K562 (cell line): Measurements from ENCODE around the gene DPH5. TPM values are rescaled to one million over a fixed set of nuclear protein-coding genes. Genes with fewer than 3 reads are reported as not detected.

Experiments used
- ATAC-seq: fragments of 200-7000 bp; cut with Tn5 transposase; 3 replicates; pipeline ENCODE4 v1.9.1; 2020; ENCODE audit warnings: moderate library complexity
- BruUV-seq: library from RNA; stranded (reverse); fragments of 400-500 nt; replicated peaks from 2 replicates; lab custom pipeline; 2021; lab: Mats Ljungman, UMichigan
- CTCF ChIA-PET: fragments of 300-600 bp; formaldehyde crosslinking; extraction: SDS; loops from one replicate; lab custom pipeline; 2021; ENCODE audit warnings: low intra/inter-chr PET ratio; lab: Yijun Ruan, JAX
- POLR2A ChIA-PET: fragments of 300-600, 350-650 bp; sonication (Branson Sonifier 250); formaldehyde crosslinking; extraction: SDS; loops from one replicate; lab custom pipeline; 2021; ENCODE audit warnings: antibody characterized with exemption, inconsistent platforms; lab: Yijun Ruan, JAX
- DNase-seq, 4 experiments: peaks; one replicate each; pipeline versions ENCODE4 v3.0.0 to v3.0.0-alpha.2; 2011 to 2018; ENCODE audit warnings: low spot score in 3 of 4, mixed read lengths in 3 of 4; ENCODE audit errors: extremely low read depth in 1 of 4
- FAIRE-seq: peaks from 2 replicates; lab custom pipeline; 2011; peaks lifted over from hg19 to GRCh38; lab: Jason Lieb, UNC
- H2AFZ ChIP-seq: 2 replicates; pipeline ENCODE4 v1.6.0; 2011; ENCODE audit warnings: low read depth, low read length, control low read depth, inconsistent platforms
- H3K27ac ChIP-seq: fragments of 200-600 bp; 3 replicates; pipeline ENCODE4 v1.8.0; 2011; ENCODE audit warnings: low read depth, mild to moderate bottlenecking, control low read depth, inconsistent platforms, low read length, moderate library complexity, mixed read lengths; ENCODE audit errors: extremely low read depth
- H3K27me3 ChIP-seq, 2 experiments: fragments of 300-600 bp in 1 of 2; 2 replicates in 1 of 2; 3 replicates in 1 of 2; pipeline versions ENCODE4 v1.6.0 to v1.8.0; 2011; ENCODE audit warnings: inconsistent platforms in 2 of 2, low read length in 2 of 2, mild to moderate bottlenecking in 1 of 2, mixed read lengths in 1 of 2, moderate library complexity in 1 of 2; ENCODE audit not compliant: control insufficient read depth in 2 of 2, insufficient read depth in 2 of 2
- H3K36me3 ChIP-seq: fragments of 300-600 bp; 3 replicates; pipeline ENCODE4 v1.8.0; 2011; ENCODE audit warnings: mild to moderate bottlenecking, low read length, inconsistent platforms; ENCODE audit not compliant: control insufficient read depth, insufficient read depth
- H3K4me1 ChIP-seq, 2 experiments: fragments of 200-600 bp in 1 of 2; replicated peaks in 1 of 2; 2 replicates in 1 of 2; 3 replicates in 1 of 2; pipeline versions ENCODE4 v1.5.1 to v1.8.0; 2011; ENCODE audit warnings: inconsistent platforms in 2 of 2, low read length in 2 of 2, mild to moderate bottlenecking in 1 of 2, mixed read lengths in 1 of 2, moderate library complexity in 1 of 2; ENCODE audit not compliant: control insufficient read depth in 2 of 2, insufficient read depth in 2 of 2
- H3K4me2 ChIP-seq: 2 replicates; pipeline ENCODE4 v1.6.1; 2011; ENCODE audit warnings: low read length, control low read depth, inconsistent platforms, mixed read lengths; ENCODE audit not compliant: insufficient read depth
- H3K4me3 ChIP-seq: fragments of 200-600 bp; sonication (generic), shearing (Covaris generic); 2 replicates; pipeline ENCODE4 v1.5.1; 2016; ENCODE audit warnings: control low read depth, inconsistent platforms
- H3K79me2 ChIP-seq: fragments of 200-600 bp; 3 replicates; pipeline ENCODE4 v1.8.0; 2011; ENCODE audit warnings: low read length, inconsistent platforms; ENCODE audit not compliant: control insufficient read depth, insufficient read depth
- H3K9ac ChIP-seq, 2 experiments: 2 replicates each; pipeline versions ENCODE4 v1.6.0 to v1.6.1; 2011; ENCODE audit warnings: low read depth in 2 of 2, low read length in 2 of 2, control low read depth in 1 of 2, inconsistent platforms in 1 of 2, mild to moderate bottlenecking in 1 of 2, mixed read lengths in 1 of 2; ENCODE audit not compliant: insufficient read depth in 1 of 2
- H3K9me1 ChIP-seq: one replicate; pipeline ENCODE4 v1.6.0; 2011; ENCODE audit warnings: inconsistent platforms, mild to moderate bottlenecking, low read length, moderate library complexity; ENCODE audit not compliant: control insufficient read depth, insufficient read depth
- H3K9me3 ChIP-seq: replicated peaks from 2 replicates; pipeline ENCODE4 v1.5.1; 2011; ENCODE audit warnings: low read depth, low read length, inconsistent platforms; ENCODE audit not compliant: control insufficient read depth, insufficient read depth
- H4K20me1 ChIP-seq: replicated peaks from 2 replicates; pipeline ENCODE4 v1.6.1; 2011; ENCODE audit warnings: low read length, inconsistent platforms, mixed read lengths; ENCODE audit not compliant: control insufficient read depth, insufficient read depth
- ATF3 ChIP-seq, 2 experiments: fragments of 450-650 bp in 1 of 2; sonication (generic) in 1 of 2; formaldehyde crosslinking in 1 of 2; IDR thresholded peaks in 1 of 2; conservative IDR thresholded peaks in 1 of 2; 2 replicates each; pipeline versions ENCODE4 v1.6.1 to v1.8.1; 2016 to 2023; ENCODE audit warnings: mild to moderate bottlenecking in 2 of 2, moderate library complexity in 2 of 2, inconsistent platforms in 1 of 2, missing genetic modification reagents in 1 of 2
- ATF7 ChIP-seq: fragments of 450-650 bp; IDR thresholded peaks from 2 replicates; pipeline ENCODE4 v1.7.1; 2014; ENCODE audit warnings: mild to moderate bottlenecking, moderate library complexity
- CHD7 ChIP-seq: fragments of 200-600 bp; sonication (generic); IDR thresholded peaks from one replicate; pipeline ENCODE4 v1.6.1; 2012; ENCODE audit warnings: mild to moderate bottlenecking, low read depth, low read length, inconsistent platforms
- KAT7 ChIP-seq: sonication (generic); formaldehyde crosslinking; IDR thresholded peaks from 2 replicates; pipeline ENCODE4 v1.8.0; 2022; ENCODE audit warnings: missing genetic modification reagents, mild to moderate bottlenecking, borderline replicate concordance
- ZNF41 ChIP-seq: fragments of 250-450 bp; sonication (Bioruptor Pico); conservative IDR thresholded peaks from 2 replicates; pipeline ENCODE4 v1.4.0; 2020; ENCODE audit warnings: mild to moderate bottlenecking
- WGBS: fragments of 100-300 bp; shearing (Covaris generic); methylation state at CpG from one replicate; pipeline ENCODE4 v1.1.6; 2016; ENCODE audit warnings: low coverage, mixed read lengths; ENCODE audit not compliant: insufficient coverage; ENCODE audit errors: missing lambda C conversion rate; 5-methylcytosine and 5-hydroxymethylcytosine counted together
- in situ Hi-C: fragments of 300-500 bp; cut with MboI; formaldehyde crosslinking; loops from 4 replicates; pipeline ENCODE4 v1.15.0; 2018; ENCODE audit warnings: inconsistent platforms, mixed read lengths
- intact Hi-C: fragments of 100-400 bp; cut with micrococcal nuclease; formaldehyde crosslinking; loops from 2 replicates; pipeline ENCODE4 v1.14.2; 2022
- polyA plus RNA-seq, 8 experiments: library from polyadenylated mRNA; depleted of rRNA in 4 of 8; stranded (reverse) in 5 of 8; unstranded in 3 of 8; fragments of >200 nt; fragmentation: Nextera tagmentation in 2 of 8; fragmentation: Illumina TruSeq in 1 of 8; extraction: Ambion mirVana in 2 of 8; extraction: Trizol in 1 of 8; gene quantifications; 2 replicates each; pipeline versions ENCODE4 v1.2.1 to v1.2.3, GENCODE V29; 2011 to 2014; ENCODE audit warnings: inconsistent platforms in 1 of 8, missing spikeins in 1 of 8
- total RNA-seq, 7 experiments: library from RNA; depleted of rRNA in 6 of 7; stranded (reverse); fragments of >200 nt in 6 of 7; fragmentation: Illumina TruSeq in 2 of 7; extraction: Trizol in 2 of 7; gene quantifications; 2 replicates each; pipeline versions ENCODE4 v1.2.1 to v1.2.3, GENCODE V29; 2011 to 2021; ENCODE audit warnings: low replicate concordance in 1 of 7

Gene DPH5
- total and polyA plus RNA-seq, 9 of the 15 experiments (the other 6 are each of a cell fraction or from before 2014, with no cell fraction given), result 37.6 to 159 (median 89.7) TPM

- Histone ChIP-seq H3K4me2 (no peak overlapping the region), H3K9me1 (no peaks in the 10 kb centered on the region), H3K9me3 (no peaks in the 10 kb centered on the region), H3K9ac (no peak overlapping the region), H3K27me3 (no peaks in the 10 kb centered on the region), H3K79me2 (no peaks in the 10 kb centered on the region), H3K27ac (no peak overlapping the region), H4K20me1 (no peaks in the 10 kb centered on the region), H3K4me1 (peaks cover 0 to 8% of the 10 kb centered on the region in 2 experiments; a peak in 3 of 5 replicates), H3K36me3 (no peaks in the 10 kb centered on the region), H2AFZ (no peak overlapping the region), H3K4me3 (no peak overlapping the region)
- TF ChIP-seq ATF3 (IDR thresholded peaks at IDR 0.05) (no peak; the same call in 1 of the 2 replicates), ATF3 (CRISPR knock-in tag; conservative IDR thresholded peaks at IDR 0.05) (no peak), CHD7 (no peak), ZNF41 (no peak), ATF7 (0 out of 2 replicates have a peak, but pooled peaks have one; percentile 35), KAT7 (CRISPR knock-in tag) (no peak)
- ATAC-seq (no peak), DNase-seq (no peak), FAIRE-seq (no peak)
- intact Hi-C loops (no loop called here), in situ Hi-C loops (no loop called here)
- ChIA-PET POLR2A (interaction anchor here (0.8 kb wide), 1 partner anchor 13 kb away, joined by 3 read pairs; no protein-coding TSS in a partner anchor), CTCF (no interaction called here)
- no TSS peak for BruUV-seq
- WGBS, result 31% methylated on average over 2 of the region's 2 CpGs
Observed at GRCh38 chr1:101064697-101065096, 39.1 kb upstream of the DPH5 start.
